ENCODE results near the gene COX7A2.

COX7A2 gene, protein sequence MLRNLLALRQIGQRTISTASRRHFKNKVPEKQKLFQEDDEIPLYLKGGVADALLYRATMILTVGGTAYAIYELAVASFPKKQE

DNA sequence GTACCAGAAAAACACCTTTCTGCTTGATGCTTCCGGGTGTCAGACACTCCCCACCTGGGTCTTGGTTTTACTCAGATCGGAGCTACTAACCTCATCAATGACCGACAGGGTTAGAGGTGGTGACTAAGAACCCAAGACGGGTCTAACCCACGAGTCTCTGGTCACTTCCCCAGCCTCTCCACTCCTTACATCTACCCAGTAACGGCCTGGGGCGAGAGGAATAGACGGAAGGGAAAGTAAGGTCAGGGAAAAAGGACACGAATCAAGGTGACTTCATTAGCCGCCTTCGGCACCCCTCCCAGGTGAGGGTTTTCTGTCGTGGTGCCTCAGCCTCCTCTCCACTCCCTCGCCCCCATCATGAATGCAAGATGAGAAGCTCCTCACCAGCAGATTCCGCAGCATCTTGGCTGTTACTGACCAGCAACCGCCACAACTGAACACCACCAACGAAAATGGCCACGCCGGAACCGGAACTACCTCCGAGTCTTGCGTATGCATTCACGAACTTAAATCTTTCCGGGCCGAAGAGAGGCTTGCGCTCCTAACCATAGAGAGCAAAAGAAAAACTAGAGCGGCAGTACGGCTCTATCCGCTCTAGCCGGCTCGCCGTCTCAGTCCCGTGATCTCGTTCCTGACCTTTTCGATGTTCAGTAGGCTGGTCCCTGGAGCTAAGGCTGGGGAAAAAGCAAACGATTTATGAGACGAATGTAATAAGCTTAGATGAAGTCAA lies at the start of gene COX7A2:
TSS of gene COX7A2 (minus strand) at position 469 of the 730 bp plus-strand sequence. CDS start at position 402, 67 bp downstream.
- DNase-seq = peak; percentile 71

DNA sequence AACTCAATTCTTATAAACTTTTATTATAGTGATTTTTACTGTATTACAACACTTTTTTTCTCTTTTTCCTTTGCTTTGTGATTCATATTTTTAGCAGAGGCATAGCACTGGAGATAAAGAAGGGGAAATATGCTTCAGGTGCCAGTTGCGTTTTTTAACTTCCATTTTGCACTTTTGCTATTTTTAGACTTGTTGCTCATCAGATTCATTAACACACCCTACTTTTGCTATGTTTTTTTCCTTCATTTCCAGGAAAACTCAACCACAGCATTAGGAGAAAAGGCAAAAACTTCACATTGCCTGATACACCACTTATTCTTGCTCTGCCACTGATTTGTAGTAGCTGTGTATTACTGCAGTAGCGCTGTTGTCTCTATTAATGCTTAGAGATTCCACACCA lies 49.0 kb upstream of the COX7A2 start:
- DNase-seq = no peak

DNA sequence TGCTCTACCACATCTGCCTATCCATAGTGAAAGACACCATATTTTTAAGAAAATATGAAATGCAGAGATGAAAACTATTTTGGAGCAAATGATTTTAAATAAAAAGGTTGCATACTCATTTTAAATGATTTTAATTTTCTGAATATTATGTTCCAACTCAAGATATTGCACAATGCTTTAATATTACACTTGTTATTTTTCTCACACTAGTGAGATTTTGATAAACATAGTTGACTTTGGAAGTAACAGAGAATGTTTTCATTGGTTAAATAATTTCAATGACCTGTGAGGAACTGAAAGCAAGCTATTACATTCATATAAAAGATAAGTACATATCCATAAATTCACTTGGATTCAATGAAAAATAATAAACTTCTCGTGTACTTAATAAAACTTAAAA lies 48.1 kb upstream of the COX7A2 start:
- DNase-seq = no peak

DNA sequence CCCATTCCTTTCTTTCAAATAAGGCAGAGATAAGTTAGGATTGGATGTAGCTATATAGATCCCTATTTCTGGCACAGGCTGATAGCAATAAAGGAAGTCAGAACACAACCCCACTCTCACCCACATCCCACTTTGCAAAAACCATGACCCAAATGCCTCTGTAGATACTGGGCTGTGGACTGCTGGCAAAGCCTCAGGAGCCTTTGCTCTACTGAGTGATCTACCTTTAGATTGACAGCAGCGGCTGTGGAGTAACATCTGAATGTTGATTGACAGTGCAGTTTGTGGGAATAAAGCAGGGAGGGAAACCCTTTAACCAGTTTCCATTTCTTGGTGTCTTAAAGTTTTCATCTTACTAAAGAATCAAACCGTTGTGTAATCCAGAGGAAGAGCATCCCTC lies 47.7 kb upstream of the COX7A2 start:
- no peak for DNase-seq

DNA sequence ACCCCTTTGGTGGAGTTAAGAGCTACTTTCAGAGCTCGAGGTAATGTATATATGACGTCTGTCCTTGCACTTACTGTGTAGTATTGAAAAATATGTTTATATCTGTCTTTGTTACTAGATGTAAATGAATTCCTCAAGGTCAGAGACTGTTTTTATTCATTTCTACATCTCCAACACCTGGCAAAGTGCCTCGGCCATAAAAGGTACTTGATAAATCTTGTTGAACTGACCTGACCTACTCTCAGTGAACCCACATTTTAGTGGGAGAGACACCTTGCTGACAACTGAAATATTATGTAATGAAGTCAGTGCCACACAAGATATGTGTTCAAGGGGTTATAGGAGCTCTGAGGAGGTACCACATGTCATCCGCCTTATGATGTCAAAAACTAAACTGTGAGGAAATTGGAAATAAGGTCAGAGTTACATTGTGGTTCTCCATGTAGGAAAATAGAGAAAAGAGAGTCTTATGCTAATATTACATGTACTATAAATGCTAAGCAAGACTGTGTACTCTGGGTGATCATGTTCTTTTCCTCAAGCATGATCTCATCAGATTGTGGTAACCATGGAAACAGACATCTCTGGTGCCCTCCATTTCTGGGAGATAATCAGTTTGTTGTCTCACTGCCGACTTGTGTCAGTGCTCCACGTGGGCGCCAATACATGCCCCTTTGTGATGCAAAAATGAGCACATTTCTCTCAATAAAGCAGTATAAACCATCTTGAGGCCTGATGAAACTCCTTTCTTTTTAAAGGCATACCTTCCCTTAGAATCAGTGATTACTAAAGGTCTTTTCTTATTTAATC lies 46.7 kb upstream of the COX7A2 start:
- DNase-seq = no peak

DNA sequence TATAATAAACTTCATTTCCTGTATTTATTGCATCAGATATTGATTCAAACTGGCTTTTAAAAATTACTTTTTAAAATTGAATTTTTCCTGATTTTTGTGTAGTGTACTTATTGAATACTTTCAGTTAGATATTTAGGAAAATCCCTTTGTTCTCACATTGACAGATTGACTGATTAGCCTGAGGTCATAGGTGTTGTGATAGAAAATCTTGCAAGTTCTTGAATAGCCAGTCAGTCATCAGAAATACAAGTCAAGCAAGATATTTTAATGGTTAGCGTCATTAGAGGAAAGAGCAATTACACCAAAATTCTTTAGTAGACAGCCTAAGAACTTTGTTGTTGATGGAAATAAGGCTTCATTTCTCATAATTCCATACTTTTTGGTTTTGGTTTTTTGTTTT lies 44.4 kb upstream of the COX7A2 start:
- no peak for DNase-seq

DNA sequence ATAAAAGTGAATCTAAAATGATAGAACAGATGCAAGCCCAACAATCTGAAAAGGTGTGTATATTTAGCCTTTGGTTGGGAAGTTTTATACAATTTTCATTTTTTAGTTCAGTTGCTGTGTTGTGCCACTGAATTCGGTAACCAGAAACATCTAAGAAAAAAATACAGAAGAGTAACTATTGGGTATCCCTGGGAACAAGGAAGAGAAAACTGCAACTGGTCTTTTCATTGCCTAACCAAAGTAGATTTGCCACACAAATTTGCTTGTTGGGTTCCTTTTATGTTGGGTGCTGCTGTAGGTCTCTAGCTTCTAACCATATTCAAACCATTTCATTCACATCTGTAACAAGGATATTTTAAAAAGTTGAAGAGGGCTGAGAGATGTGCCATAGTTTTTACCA lies 43.8 kb upstream of the COX7A2 start:
- no peak for DNase-seq

DNA sequence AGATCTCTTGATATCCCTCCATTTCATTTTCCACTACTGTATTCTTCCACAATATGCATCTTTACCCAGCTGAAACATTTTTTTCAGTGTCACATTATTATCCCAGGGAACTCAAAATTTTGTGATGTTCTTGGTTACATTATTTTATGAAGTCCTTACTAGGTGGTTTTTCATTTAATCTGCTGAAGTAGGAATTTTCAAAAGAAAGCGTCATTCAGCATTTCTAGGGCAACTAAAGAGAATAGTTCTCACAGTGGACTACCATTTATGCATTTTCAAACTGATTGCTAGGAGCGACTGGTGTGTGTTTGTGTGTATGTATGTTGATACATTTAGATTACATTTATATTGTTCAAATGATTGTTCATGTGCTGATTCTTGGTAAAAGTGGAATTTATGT lies 43.4 kb upstream of the COX7A2 start:
- no peak for DNase-seq

DNA sequence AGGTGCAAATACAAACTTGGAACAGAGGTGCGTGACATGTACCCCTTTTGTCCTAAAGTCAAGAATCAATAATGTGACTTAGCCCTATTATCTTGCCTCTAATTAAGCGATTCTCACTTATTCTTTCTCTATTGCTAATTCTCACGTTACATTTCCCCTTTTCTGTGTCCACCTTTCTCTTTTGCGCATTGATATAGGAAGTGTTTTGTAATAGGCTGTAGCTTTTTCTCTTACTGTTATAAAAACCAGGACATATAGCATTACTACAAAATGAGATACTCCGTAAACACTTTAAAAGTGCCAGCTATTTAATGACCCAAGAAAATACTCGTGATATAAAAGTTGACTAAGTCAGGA lies 41.7 kb upstream of the COX7A2 start:
- no peak for DNase-seq

DNA sequence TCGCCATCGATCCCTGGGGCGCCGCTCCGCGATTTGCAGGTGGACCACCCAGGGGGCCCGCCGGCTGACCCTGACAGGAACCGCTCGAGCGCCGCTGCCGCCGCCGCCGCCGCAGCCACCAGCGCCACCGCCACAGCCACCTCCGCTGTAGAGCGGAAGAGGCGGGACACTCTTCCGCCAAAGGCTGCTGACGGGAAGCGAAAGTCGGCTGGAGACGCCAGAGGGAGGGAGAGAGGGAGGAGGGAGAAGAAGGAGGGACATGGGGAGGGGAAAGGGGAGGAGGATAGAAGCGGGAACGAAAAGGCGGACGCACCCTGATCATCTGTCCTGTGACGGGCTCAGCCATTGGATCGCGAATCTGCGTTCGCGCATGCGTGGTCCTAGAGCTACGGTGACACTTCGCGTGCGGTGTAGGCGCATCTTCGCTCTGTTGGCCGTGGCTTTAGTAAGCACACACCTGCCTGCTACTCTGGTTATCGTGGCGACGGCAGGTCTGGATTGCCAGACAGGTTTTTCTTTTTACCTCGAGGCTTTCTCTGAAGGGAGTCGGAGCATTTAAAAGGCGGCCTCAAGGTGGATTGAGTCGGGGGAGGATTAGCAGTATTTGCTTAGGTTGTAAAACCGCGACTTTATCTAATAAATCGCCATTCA lies 41.2 kb upstream of the COX7A2 start, which contains the start of gene TMEM30A:
TSS of gene TMEM30A (minus strand) at position 161 of the 651 bp plus-strand sequence. CDS start at position 7, 154 bp downstream.
- DNase-seq = peak; percentile 91

DNA sequence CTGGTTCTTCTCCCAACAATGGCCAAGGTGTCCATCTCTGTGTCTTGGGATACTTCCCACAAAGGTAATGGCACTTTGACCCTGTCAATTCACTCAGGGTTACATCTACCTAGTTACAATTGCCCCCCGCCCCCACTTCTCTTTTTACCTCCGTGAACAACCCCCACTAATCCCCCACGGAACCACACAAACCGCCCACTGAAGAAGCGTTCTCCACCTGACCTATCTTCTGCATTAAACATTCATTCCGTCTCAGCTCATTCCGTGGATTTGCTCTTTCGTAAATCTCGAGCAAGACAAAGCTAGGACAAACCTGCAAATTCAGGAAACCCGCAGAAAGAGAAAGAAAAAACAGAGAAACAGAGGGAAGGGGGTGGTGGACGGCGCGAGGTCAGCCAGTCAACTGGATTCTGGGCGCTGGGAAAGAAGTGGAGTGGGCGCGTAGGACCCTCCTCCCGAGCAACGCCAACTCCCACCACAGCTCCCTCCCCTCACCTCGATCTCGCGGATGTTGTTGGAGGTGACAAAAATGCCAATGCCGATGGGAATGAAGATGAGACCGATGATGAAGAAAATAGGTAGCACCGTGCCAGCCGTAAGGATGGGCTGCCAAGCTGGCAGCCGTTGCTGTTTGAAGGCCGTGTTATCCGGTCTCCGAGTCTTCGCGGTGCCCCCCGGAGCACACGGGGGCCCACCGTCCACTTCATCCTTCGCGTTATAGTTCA lies 40.5 kb upstream of the COX7A2 start:
- DNase-seq = peak; percentile 8

DNA sequence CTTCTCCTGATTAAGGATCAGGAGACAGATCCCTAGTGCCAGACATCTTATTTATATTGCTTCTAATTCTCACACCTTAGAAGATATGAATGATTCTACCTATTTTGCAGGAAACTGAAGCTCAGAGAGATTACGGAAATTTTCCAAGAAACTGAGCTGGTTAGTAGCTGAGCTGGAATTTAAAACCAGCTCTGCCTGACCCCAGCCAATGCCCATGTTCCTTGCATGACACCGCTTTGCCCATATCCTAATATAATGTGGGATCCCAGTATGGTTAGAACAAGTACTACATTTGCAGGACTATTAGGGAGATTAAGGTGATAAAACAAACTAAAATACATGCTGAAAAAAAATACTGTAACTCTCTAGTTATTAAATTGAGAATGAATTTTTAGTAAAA lies 39.1 kb upstream of the COX7A2 start:
- DNase-seq = no peak

DNA sequence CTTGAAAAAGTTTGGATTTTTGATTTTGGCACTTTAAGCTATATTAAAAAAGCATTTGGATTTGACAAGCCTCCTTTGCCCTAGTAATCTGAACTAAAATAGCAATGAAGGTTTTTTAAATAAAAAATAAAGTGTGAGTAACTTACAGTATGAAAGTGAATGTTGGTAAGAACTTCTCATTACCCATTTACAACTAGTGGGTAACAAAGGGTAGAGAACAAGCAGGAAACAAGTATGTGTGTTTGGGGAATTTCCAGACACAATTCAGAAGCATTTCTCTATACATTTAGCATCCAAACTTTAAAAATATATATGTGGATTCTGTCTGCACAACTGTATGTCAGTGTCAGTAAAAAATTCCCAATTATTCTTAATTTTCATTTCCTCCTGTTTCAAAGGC lies 38.1 kb upstream of the COX7A2 start:
- no peak for DNase-seq

DNA sequence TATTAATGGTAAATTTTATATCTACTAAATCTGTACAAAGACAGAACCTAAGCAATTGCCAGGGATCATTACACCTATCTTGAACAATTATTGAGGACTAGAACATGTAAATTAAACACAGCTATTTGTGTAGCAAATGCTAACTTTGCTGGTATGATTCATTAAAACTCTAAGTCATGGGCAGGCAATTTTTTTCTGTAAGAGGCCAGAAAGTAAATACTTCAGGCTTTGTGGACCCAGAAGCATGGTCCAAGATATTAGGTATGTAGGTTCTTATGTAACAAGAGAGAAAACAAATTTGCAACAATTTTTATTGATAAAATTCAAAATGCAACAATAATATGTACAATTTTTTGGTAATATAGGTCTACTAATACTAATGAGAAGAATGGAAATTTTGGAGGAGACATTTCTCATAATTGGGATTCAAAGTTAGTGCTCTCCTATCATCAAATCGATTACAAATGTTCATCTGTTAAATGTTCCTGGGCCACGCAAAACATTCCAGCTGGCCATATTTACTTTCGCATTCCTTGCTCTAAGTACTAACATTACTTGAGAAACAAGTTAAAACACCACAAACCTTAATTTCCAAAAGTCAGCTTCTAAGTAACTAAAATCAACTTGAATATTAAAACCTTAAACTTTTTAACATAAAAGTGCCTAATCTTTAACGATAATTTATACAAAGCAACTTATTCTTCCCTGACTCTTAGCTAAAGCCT lies 36.7 kb upstream of the COX7A2 start:
- no peak for DNase-seq

DNA sequence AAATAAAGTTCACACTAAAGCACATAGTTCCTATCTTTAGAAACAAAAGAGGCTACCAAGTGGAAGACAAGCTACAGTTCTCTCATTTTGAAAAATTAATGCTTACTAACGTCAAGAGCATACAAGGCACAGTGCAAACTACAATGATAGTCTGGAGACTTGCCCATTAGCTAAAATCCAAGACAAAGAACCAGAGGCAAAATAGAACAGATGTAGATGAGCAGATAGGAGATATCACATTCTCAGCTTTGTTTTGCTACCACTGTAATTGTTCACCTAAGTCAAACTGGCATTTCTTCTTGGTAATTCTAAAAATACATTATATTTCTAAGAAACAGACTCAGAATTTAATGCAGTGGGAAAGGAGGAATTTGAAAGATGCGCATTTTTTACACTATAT lies 35.8 kb upstream of the COX7A2 start:
- DNase-seq = no peak

DNA sequence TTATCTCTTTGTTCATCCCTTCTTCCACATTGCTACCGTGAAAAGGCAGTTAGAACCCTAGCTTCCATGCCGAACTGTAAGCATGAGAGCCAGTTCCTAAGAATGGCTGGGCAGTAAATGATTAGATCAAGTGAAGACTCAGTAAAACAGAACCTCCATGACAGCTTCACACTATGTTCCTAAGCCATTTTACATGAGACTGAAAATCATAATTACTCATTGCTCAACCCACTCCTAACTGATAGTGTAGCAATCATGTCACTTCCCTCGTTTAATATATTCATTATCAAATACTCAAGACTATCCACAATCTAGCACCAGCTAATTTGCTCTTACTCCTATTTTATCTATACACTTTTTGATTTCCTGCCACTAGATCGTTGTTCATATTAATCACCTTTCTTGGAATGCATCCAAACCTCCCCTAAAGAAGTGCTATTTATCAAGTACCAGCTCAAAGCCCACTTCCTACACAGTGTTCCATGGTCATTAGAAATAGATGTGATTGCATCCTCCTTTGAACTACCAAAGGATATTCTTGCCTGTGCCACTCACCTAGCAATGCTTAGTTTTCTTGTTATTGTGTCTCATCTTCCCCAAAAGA lies 35.0 kb upstream of the COX7A2 start:
- no peak for DNase-seq

DNA sequence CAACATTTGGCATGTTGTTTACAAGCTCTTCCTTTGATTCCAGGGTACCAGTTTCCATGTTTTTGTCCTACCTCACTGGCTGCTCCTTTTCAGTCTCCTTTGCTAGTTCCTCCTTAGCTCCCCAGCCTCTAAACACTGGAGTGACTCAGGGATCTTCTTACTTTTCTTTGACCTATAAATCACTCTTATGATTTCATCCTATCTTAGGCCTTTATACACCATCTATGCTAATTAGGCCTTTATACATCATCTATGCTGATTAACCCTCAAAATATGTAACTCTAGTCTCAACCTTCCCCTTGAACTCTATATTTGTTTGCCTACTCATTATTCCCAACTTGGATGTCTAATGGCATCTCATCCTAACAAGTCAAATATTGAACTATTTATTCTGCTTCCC lies 31.5 kb upstream of the COX7A2 start:
- no peak for DNase-seq

DNA sequence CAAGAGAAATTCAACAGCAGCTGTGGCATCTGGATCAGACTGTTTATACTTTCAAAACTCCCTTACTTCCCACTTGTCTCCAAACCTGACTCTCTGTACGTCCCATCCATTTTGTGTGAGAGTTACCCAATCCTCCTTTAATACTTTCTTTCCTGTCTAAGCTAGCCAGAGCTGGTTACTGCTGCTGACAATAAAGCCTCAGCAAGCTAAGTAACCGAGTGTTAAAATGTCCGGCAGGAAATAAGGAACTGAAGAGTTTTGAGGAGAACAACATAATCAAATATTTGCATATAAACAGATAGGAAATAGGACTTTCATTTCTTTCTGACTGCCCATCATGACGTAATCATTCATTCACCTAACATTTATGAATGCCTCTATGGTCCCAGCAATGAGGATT lies 29.4 kb upstream of the COX7A2 start:
- DNase-seq = no peak

DNA sequence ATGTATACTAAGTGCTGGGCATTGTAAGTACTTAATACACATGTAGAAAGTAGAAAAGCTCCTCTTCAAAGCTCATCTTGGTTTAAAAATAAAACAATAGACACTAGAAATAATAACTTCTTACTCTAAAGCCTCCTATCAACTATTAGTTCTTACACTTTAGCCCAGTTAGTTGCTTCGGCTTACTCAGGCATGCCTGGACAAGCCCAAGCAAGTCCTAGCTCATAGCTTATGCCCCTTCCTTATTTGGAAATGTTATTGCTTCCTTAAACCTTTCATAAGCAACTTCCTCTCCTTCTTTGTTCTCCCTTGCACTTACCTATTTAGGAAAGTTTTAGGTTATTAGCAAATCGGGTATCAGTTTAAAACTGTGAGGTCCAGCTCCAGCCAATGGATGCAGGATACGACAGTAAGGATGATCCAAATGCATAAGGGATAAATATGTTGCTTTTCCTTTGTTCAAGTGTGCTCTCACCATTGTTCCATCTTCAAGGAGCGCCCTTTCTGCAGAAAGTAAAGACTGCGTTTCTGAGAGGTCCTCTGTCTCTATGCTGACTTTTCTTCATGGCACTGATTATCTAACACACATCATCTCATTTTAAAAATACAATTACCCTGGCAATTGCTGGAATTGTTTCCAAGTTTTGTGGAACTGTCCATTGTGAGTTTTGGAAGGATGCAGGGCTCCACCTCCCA lies 28.7 kb upstream of the COX7A2 start:
- no peak for DNase-seq

DNA sequence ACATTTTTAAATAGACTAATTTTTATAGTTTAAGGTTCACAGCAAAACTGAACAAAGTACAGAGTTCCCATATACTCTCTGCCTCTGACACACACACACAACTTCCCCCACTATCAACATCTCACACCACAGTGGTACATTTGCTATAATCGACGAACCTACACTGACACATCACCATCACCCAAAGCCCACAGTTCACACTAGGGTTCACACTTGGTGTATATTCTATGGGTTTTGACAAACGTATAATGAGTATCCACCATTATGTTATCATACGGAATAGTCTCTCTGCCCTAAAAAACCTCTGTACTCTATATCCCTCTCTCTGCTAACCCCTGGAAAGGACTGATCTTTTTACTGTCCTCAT lies 25.4 kb upstream of the COX7A2 start:
- DNase-seq = no peak
